Activated naive CD4-positive, alpha-beta T cell treated with anti-CD3 and anti-CD28 coated beads, Interleukin-2, amount 50 U/mL, for 24 hours (primary cell): ENCODE measurements around the gene FCGR3A.
"Not testable (repeated sequence)": the region's sequence is repeated elsewhere in the genome, so short reads cannot be mapped to it uniquely, and the experiment has no call there.

Experiments
- H3K27ac Mint-ChIP-seq: one replicate; pipeline ENCODE4 v1.8.0; 2021; ENCODE audit warnings: mild to moderate bottlenecking, mixed read lengths
- H3K27me3 Mint-ChIP-seq: one replicate; pipeline ENCODE4 v1.8.0; 2021; ENCODE audit warnings: mixed read lengths
- H3K36me3 Mint-ChIP-seq: one replicate; pipeline ENCODE4 v1.8.0; 2021; ENCODE audit warnings: mixed read lengths
- H3K4me1 Mint-ChIP-seq: one replicate; pipeline ENCODE4 v1.8.0; 2021; ENCODE audit warnings: mixed read lengths
- H3K4me3 Mint-ChIP-seq: one replicate; pipeline ENCODE4 v1.8.0; 2021; ENCODE audit warnings: mild to moderate bottlenecking, mixed read lengths
- H3K9me3 Mint-ChIP-seq: one replicate; pipeline ENCODE4 v1.8.0; 2021; ENCODE audit warnings: mixed read lengths

Gene FCGR3A

GRCh38 chr1:161549652-161550051 lies at the start of gene FCGR3A:
Gene FCGR3A, minus strand, starts transcription at chr1:161549818. Its CDS starts 82 bp downstream, at chr1:161549736.
- H3K27me3 Mint-ChIP-seq = no peaks in the 10 kb centered on the region
- no peaks in the 10 kb centered on the region for H3K36me3 Mint-ChIP-seq
- H3K4me3 Mint-ChIP-seq = peak within 1 kb of the TSS; percentile 47
- H3K4me1 Mint-ChIP-seq = peaks cover 10% of the 10 kb centered on the region
- no peaks in the 10 kb centered on the region for H3K9me3 Mint-ChIP-seq
- no peak within 1 kb of the TSS for H3K27ac Mint-ChIP-seq

DNA sequence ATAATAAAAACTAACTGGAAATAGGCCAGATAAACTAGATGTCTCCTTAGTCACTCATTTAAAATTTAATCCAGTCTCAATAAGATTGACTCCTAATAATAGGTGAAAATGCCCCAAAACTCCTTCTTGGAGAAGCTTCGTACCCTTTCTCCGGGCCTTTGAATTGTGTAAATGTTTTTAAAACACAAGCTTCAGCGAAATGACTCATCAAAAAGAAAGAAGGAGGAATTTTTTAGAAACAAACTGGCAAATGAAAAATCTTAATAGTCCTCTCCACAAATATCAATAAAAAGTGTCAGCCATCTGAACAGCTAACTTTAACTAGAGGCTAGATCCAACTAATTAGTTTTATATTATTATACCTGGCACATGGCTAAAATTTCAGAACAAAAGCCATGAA lies 47.5 kb upstream of the FCGR3A start:
- H3K27me3 Mint-ChIP-seq, H3K4me3 Mint-ChIP-seq, H3K27ac Mint-ChIP-seq, H3K9me3 Mint-ChIP-seq, H3K4me1 Mint-ChIP-seq, H3K36me3 Mint-ChIP-seq: not testable (repeated sequence)

- not testable (repeated sequence) for H3K4me3 Mint-ChIP-seq, H3K36me3 Mint-ChIP-seq, H3K27ac Mint-ChIP-seq, H3K9me3 Mint-ChIP-seq, H3K4me1 Mint-ChIP-seq, H3K27me3 Mint-ChIP-seq
Measured at GRCh38 chr1:161595583-161595982, 46.0 kb upstream of the FCGR3A start.

- not testable (repeated sequence) for H3K27ac Mint-ChIP-seq, H3K36me3 Mint-ChIP-seq, H3K4me3 Mint-ChIP-seq, H3K27me3 Mint-ChIP-seq, H3K4me1 Mint-ChIP-seq, H3K9me3 Mint-ChIP-seq
Measured at GRCh38 chr1:161595173-161595572, 45.6 kb upstream of the FCGR3A start.

DNA sequence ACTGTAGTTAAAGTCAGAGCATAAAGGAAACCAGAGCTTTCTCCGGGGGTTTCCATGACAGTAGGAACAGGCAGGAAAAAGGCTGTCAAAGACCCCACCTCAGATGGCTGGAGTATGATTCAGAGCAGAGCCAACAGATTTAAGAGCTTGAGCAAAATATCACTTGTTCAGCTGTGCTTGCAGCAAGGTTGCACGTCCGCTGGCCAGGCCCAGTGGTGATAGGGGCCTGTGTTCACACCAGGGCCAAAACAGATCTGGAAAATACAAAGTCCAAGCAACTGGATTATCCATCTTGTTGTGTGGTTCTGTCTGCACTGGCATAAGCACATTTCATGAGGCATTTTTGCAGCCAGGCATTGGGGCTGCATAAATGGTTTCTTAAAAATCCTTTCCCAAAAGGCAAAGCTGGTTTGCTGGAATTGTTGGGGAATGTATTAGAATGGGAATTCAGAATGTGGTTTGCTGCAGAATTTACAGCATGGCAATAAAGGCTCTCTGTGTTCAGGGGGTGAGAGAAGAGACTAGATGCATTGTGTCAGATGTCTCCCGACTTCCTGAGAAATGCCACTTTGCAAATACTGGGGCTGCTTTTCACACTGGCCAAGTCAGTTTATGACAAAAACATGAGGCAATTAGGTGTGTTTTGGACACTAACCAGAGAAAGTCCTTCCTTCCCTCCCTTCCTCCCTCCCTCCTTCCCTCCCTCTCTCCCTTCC lies 44.8 kb upstream of the FCGR3A start:
- not testable (repeated sequence) for H3K4me3 Mint-ChIP-seq, H3K27ac Mint-ChIP-seq

GRCh38 chr1:161593092-161593755 lies 43.6 kb upstream of the FCGR3A start:
- H3K27me3 Mint-ChIP-seq, H3K4me1 Mint-ChIP-seq, H3K9me3 Mint-ChIP-seq, H3K4me3 Mint-ChIP-seq, H3K36me3 Mint-ChIP-seq, H3K27ac Mint-ChIP-seq: not testable (repeated sequence)

More for the DNA sequence above, 44.8 kb upstream of the FCGR3A start:
- not testable (repeated sequence) for H3K36me3 Mint-ChIP-seq, H3K9me3 Mint-ChIP-seq, H3K27me3 Mint-ChIP-seq, H3K4me1 Mint-ChIP-seq

DNA sequence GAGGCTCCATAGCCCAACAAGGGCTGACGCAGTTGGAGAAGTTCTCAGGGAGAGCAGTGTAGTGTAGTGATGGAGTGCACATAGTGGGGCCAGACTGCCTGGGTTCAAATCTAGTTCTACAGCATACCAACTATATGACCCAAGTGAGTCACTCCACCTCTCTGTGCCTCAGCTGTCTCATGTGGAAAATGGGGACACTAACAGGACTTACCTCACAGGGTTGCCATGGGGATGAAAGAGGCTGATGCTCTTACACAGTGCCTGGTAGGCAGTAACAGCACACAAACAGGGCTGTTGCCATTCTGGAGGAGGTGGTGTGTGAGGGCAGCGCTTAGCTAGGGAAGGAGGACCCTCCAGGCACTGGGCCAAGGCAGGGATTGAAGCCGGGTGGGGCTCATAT lies 43.0 kb upstream of the FCGR3A start:
- H3K4me3 Mint-ChIP-seq, H3K9me3 Mint-ChIP-seq, H3K36me3 Mint-ChIP-seq, H3K27ac Mint-ChIP-seq, H3K4me1 Mint-ChIP-seq, H3K27me3 Mint-ChIP-seq: not testable (repeated sequence)

- not testable (repeated sequence) for H3K27ac Mint-ChIP-seq, H3K4me3 Mint-ChIP-seq, H3K27me3 Mint-ChIP-seq, H3K36me3 Mint-ChIP-seq, H3K9me3 Mint-ChIP-seq, H3K4me1 Mint-ChIP-seq
Measured at GRCh38 chr1:161589920-161590319, 40.3 kb upstream of the FCGR3A start.

DNA sequence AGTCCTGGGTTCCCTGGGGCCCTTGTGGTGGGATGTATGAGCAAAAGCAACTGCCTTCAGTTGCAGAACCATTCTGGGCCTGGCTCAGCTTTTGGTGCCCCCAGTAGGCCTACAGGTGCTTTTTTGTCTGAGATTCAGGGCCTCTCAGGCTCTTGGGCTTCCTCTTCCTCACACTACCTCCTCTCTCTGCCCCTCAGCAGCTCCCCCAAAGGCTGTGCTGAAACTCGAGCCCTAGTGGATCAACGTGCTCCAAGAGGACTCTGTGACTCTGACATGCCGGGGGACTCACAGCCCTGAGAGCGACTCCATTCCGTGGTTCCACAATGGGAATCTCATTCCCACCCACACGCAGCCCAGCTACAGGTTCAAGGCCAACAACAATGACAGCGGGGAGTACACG lies 39.7 kb upstream of the FCGR3A start:
- not testable (repeated sequence) for H3K27ac Mint-ChIP-seq, H3K9me3 Mint-ChIP-seq, H3K4me1 Mint-ChIP-seq, H3K4me3 Mint-ChIP-seq, H3K27me3 Mint-ChIP-seq, H3K36me3 Mint-ChIP-seq

DNA sequence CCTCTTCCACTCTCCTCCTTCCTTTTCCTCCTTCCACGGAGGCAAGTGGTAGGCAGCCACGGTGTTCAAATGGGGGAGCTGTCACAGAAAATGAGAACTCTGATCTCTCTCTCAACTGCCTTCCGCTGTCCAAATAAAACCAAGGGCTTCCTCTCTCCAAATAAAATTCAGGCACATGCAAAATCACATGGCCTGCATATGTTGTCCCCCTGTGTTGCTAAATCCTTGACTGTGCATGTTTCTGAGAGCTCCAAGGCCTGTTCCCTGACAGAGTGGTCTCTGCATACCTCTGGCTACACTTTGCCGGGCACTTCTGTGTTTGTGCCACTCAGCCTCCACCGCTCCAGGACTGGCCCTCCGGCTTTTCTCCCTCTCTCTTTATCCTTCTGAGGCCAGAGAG lies 39.0 kb upstream of the FCGR3A start:
- H3K4me1 Mint-ChIP-seq, H3K4me3 Mint-ChIP-seq, H3K27ac Mint-ChIP-seq: not testable (repeated sequence)

GRCh38 chr1:161582882-161583281 lies 33.3 kb upstream of the FCGR3A start:
- H3K9me3 Mint-ChIP-seq, H3K27me3 Mint-ChIP-seq, H3K4me3 Mint-ChIP-seq, H3K27ac Mint-ChIP-seq, H3K36me3 Mint-ChIP-seq, H3K4me1 Mint-ChIP-seq: not testable (repeated sequence)

More for the DNA sequence above, 39.0 kb upstream of the FCGR3A start:
- not testable (repeated sequence) for H3K9me3 Mint-ChIP-seq, H3K27me3 Mint-ChIP-seq, H3K36me3 Mint-ChIP-seq

GRCh38 chr1:161580879-161581537 lies 31.4 kb upstream of the FCGR3A start:
- not testable (repeated sequence) for H3K4me1 Mint-ChIP-seq, H3K27me3 Mint-ChIP-seq, H3K27ac Mint-ChIP-seq

GRCh38 chr1:161579856-161580507 lies 30.4 kb upstream of the FCGR3A start:
- H3K36me3 Mint-ChIP-seq, H3K9me3 Mint-ChIP-seq, H3K4me3 Mint-ChIP-seq, H3K4me1 Mint-ChIP-seq, H3K27me3 Mint-ChIP-seq, H3K27ac Mint-ChIP-seq: not testable (repeated sequence)

More at GRCh38 chr1:161580879-161581537, 31.4 kb upstream of the FCGR3A start:
- not testable (repeated sequence) for H3K4me3 Mint-ChIP-seq, H3K36me3 Mint-ChIP-seq, H3K9me3 Mint-ChIP-seq

DNA sequence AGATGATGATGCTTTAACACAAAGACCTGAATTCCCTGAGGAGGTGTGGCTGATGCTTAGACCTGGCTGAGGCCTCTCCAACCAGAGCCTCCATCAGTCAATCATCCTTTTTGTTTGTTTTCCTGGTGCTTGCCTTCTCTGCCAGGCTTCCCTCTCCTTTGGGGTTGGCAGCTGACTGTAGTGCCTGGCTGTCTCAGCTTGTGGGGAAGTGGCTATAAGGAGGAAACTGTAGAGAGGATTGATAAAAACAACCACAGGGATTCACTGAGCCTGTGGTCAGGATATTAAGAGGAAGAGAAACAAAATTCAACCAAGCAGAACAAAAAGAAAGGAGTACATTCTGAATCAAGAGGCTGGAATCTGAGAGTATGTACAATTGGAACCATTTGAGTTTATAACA lies 27.1 kb upstream of the FCGR3A start:
- not testable (repeated sequence) for H3K27me3 Mint-ChIP-seq, H3K9me3 Mint-ChIP-seq, H3K4me3 Mint-ChIP-seq, H3K36me3 Mint-ChIP-seq, H3K4me1 Mint-ChIP-seq, H3K27ac Mint-ChIP-seq

GRCh38 chr1:161571703-161572102 lies 22.1 kb upstream of the FCGR3A start:
- H3K36me3 Mint-ChIP-seq, H3K9me3 Mint-ChIP-seq, H3K4me3 Mint-ChIP-seq, H3K27ac Mint-ChIP-seq, H3K4me1 Mint-ChIP-seq, H3K27me3 Mint-ChIP-seq: not testable (repeated sequence)

GRCh38 chr1:161566602-161566960 lies 17.0 kb upstream of the FCGR3A start:
- H3K36me3 Mint-ChIP-seq, H3K9me3 Mint-ChIP-seq, H3K4me1 Mint-ChIP-seq, H3K27me3 Mint-ChIP-seq, H3K27ac Mint-ChIP-seq, H3K4me3 Mint-ChIP-seq: not testable (repeated sequence)
